Measurements from ENCODE around the gene GABRB1. TPM values are rescaled to one million over a fixed set of nuclear protein-coding genes. Genes with fewer than 3 reads are reported as not detected.

Gene GABRB1
- total RNA-seq, 2 experiments from 2014 or later, result not detected

DNA sequence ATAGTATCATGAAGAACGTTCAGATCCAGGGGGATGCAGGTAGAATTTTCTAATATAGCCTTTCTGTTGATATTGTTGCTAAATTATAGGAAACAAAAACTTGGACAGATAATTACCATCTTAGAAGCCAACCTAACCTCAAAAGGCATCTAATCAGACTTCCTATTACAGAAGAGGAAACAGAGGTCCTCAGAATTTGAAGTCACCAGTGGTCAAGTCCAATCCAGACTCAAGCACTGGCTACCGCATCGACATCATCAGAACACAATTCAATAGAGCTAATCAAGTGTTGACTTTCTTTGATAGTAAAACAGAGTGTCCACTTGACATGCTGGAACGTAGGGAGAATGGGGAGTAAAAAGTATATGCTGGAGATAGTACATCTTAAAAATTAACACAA, 443.4 kb downstream of the GABRB1 start:
- H3K27me3 Mint-ChIP-seq, result peaks cover 4% of the 10 kb centered on the region
- H3K4me1 Mint-ChIP-seq, result no peaks in the 10 kb centered on the region
- ATAC-seq (no peak), DNase-seq (no peak)
- no peaks in the 10 kb centered on the region for H3K9me3 Mint-ChIP-seq (ENCODE audit: low read depth)
- H3K36me3 Mint-ChIP-seq, result no peaks in the 10 kb centered on the region
- H3K27ac Mint-ChIP-seq, result no peak overlapping the region
- CTCF ChIA-PET, result interaction anchor here (1.2 kb wide), 1 partner anchor 11 kb away, joined by 3 read pairs; the partner anchor contains the start of gene COMMD8
- H3K4me3 Mint-ChIP-seq, result no peak overlapping the region

DNA sequence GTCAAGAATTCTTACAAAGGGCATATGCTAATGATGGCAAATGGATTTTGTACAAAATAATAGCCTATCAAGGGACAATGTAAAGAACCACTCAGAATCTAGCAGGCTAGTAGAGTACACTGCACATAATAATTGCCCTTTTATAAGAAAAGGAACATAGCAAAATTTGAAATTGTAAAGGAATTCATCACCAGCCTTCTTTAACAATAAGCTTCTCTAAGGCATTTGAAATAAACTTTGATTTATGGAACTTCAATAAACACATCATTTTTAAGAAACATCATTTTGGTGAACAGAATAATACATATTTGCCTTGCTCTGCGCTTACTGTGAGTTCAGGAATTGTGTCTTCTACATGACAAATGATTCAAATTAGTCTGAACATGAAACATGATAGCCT, 444.0 kb downstream of the GABRB1 start:
- Mint-ChIP-seq H3K9me3 (ENCODE audit: low read depth) (no peaks in the 10 kb centered on the region), H3K36me3 (no peaks in the 10 kb centered on the region), H3K27ac (no peak overlapping the region), H3K4me3 (no peak overlapping the region), H3K27me3 (peaks cover 6% of the 10 kb centered on the region), H3K4me1 (no peaks in the 10 kb centered on the region)
- no peak for ATAC-seq
- CTCF ChIA-PET, result interaction anchor here (1.2 to 1.4 kb wide), 3 partner anchors 9 to 89 kb away, joined by 3 to 4 read pairs (median 4); partner anchors contain the start of genes ATP10D and COMMD8
- DNase-seq, result no peak

Other genes with a start within 250 kb of the GABRB1 start
- gene COX7B2, start 122.3 kb upstream of the GABRB1 start, total RNA-seq, result not detected
- not detected for gene GABRA4, start 38.0 kb upstream of the GABRB1 start, total RNA-seq